ENCODE measurements around the gene ZNF594. TPM values are rescaled to one million over a fixed set of nuclear protein-coding genes. Genes with fewer than 3 reads are reported as not detected.

ZNF594 gene
- total and polyA plus RNA-seq, 2 of the 13 experiments (the other 11 are each of a cell fraction or from before 2014, with no cell fraction given), result 2.9 to 9.6 TPM

DNA sequence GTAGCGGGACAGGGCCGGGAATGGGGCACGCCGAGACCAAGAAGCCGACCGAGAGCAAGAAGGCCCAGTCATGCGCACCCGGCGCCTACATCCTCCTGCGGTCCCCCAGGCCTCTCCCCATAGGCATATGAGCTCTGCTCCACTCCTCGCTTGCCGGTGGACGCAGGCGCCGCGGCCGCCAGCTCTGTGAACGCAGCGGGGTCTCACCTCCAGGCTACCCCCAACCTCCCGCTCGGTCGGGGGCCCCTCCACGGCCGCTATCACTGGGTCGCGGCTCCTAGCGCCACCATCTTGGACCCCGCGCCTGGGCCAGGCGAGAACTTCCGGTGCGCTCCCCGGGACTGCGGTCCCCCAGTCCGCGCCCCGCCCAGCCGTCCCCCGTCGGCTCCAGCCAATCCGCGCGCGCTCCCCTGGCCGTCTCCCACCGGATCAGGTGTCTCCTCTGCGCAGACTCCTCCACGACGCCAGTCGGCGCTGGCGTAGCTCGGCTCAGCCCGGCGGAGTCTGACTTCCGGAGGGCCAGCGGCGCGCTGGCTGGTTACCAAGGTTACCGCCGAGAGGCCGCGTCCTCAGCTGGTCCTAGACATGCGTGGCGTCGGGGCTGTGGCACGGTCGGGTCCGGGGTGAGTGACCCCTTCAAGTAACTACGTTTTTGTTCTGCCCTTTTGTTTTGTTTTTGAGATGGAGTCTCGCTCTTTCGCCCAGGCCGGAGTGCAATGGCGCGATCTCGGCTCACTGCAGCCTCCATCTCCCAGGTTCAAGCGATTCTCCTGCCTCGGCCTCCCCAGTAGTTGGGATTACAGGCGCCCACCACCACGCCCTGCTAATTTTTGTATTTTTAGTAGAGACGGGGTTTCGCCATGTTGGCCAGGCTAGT is at the start of gene ZNF594 (continued):
- TF ChIP-seq, protein P1, sequence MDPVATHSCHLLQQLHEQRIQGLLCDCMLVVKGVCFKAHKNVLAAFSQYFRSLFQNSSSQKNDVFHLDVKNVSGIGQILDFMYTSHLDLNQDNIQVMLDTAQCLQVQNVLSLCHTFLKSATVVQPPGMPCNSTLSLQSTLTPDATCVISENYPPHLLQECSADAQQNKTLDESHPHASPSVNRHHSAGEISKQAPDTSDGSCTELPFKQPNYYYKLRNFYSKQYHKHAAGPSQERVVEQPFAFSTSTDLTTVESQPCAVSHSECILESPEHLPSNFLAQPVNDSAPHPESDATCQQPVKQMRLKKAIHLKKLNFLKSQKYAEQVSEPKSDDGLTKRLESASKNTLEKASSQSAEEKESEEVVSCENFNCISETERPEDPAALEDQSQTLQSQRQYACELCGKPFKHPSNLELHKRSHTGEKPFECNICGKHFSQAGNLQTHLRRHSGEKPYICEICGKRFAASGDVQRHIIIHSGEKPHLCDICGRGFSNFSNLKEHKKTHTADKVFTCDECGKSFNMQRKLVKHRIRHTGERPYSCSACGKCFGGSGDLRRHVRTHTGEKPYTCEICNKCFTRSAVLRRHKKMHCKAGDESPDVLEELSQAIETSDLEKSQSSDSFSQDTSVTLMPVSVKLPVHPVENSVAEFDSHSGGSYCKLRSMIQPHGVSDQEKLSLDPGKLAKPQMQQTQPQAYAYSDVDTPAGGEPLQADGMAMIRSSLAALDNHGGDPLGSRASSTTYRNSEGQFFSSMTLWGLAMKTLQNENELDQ (CRISPR knock-in tag; IDR thresholded peaks at IDR 0.05; ENCODE audit: borderline replicate concordance), result no peak
- TF ChIP-seq PCBP2 (optimal IDR thresholded peaks at IDR 0.05; ENCODE audit: low read depth, low read length, poor library complexity, severe bottlenecking) (no peak), RELA (CRISPR knock-in tag; IDR thresholded peaks at IDR 0.05) (no peak), ZNF256 (CRISPR knock-in tag; conservative IDR thresholded peaks at IDR 0.05) (0 out of 2 replicates have a peak, but pooled peaks have one; percentile 31), GABPB1 (CRISPR knock-in tag; IDR thresholded peaks at IDR 0.05) (peak; percentile 98), GFI1 (CRISPR knock-in tag; IDR thresholded peaks at IDR 0.05; ENCODE audit: borderline replicate concordance) (no peak; the same call in 1 of the 2 replicates), ZSCAN30 (CRISPR knock-in tag; IDR thresholded peaks at IDR 0.05) (0 out of 2 replicates have a peak, but pooled peaks have one; percentile 35), ZNF775 (CRISPR knock-in tag; IDR thresholded peaks at IDR 0.05; ENCODE audit: borderline replicate concordance) (no peak), TCF7 (IDR thresholded peaks at IDR 0.05; ENCODE audit: low read depth) (no peak), TGIF2 (CRISPR knock-in tag; IDR thresholded peaks at IDR 0.05) (no peak), TCF12 (IDR thresholded peaks at IDR 0.05) (no peak), TCF12 (CRISPR knock-in tag; IDR thresholded peaks at IDR 0.05) (no peak)
- TF ChIP-seq, protein P2, sequence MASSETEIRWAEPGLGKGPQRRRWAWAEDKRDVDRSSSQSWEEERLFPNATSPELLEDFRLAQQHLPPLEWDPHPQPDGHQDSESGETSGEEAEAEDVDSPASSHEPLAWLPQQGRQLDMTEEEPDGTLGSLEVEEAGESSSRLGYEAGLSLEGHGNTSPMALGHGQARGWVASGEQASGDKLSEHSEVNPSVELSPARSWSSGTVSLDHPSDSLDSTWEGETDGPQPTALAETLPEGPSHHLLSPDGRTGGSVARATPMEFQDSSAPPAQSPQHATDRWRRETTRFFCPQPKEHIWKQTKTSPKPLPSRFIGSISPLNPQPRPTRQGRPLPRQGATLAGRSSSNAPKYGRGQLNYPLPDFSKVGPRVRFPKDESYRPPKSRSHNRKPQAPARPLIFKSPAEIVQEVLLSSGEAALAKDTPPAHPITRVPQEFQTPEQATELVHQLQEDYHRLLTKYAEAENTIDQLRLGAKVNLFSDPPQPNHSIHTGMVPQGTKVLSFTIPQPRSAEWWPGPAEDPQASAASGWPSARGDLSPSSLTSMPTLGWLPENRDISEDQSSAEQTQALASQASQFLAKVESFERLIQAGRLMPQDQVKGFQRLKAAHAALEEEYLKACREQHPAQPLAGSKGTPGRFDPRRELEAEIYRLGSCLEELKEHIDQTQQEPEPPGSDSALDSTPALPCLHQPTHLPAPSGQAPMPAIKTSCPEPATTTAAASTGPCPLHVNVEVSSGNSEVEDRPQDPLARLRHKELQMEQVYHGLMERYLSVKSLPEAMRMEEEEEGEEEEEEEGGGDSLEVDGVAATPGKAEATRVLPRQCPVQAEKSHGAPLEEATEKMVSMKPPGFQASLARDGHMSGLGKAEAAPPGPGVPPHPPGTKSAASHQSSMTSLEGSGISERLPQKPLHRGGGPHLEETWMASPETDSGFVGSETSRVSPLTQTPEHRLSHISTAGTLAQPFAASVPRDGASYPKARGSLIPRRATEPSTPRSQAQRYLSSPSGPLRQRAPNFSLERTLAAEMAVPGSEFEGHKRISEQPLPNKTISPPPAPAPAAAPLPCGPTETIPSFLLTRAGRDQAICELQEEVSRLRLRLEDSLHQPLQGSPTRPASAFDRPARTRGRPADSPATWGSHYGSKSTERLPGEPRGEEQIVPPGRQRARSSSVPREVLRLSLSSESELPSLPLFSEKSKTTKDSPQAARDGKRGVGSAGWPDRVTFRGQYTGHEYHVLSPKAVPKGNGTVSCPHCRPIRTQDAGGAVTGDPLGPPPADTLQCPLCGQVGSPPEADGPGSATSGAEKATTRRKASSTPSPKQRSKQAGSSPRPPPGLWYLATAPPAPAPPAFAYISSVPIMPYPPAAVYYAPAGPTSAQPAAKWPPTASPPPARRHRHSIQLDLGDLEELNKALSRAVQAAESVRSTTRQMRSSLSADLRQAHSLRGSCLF (CRISPR knock-in tag; IDR thresholded peaks at IDR 0.05; ENCODE audit: borderline replicate concordance), result no peak
- TF ChIP-seq, protein P3, sequence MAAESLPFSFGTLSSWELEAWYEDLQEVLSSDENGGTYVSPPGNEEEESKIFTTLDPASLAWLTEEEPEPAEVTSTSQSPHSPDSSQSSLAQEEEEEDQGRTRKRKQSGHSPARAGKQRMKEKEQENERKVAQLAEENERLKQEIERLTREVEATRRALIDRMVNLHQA (CRISPR knock-in tag; IDR thresholded peaks at IDR 0.05), result no peak
- TF ChIP-seq, protein P4, sequence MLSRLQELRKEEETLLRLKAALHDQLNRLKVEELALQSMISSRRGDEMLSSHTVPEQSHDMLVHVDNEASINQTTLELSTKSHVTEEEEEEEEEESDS (CRISPR knock-in tag; IDR thresholded peaks at IDR 0.05; ENCODE audit: borderline replicate concordance), result no peak
- TF ChIP-seq, protein P5, sequence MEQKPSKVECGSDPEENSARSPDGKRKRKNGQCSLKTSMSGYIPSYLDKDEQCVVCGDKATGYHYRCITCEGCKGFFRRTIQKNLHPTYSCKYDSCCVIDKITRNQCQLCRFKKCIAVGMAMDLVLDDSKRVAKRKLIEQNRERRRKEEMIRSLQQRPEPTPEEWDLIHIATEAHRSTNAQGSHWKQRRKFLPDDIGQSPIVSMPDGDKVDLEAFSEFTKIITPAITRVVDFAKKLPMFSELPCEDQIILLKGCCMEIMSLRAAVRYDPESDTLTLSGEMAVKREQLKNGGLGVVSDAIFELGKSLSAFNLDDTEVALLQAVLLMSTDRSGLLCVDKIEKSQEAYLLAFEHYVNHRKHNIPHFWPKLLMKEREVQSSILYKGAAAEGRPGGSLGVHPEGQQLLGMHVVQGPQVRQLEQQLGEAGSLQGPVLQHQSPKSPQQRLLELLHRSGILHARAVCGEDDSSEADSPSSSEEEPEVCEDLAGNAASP (CRISPR knock-in tag; IDR thresholded peaks at IDR 0.05; ENCODE audit: borderline replicate concordance), result 0 out of 2 replicates have a peak, but pooled peaks have one; percentile 27
- TF ChIP-seq, protein P6, sequence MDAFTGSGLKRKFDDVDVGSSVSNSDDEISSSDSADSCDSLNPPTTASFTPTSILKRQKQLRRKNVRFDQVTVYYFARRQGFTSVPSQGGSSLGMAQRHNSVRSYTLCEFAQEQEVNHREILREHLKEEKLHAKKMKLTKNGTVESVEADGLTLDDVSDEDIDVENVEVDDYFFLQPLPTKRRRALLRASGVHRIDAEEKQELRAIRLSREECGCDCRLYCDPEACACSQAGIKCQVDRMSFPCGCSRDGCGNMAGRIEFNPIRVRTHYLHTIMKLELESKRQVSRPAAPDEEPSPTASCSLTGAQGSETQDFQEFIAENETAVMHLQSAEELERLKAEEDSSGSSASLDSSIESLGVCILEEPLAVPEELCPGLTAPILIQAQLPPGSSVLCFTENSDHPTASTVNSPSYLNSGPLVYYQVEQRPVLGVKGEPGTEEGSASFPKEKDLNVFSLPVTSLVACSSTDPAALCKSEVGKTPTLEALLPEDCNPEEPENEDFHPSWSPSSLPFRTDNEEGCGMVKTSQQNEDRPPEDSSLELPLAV (CRISPR knock-in tag; conservative IDR thresholded peaks at IDR 0.05; ENCODE audit: low read depth), result no peak
